GM19023 (cell line): ENCODE data around the gene TUBE1.

ENCODE experiments used
- ATAC-seq: cut with Tn5 transposase; IDR thresholded peaks from one replicate; pipeline ENCODE4 v1.9.1; 2021; ENCODE audit warnings: mild to moderate bottlenecking, moderate library complexity; ENCODE audit not compliant: unreplicated experiment

TUBE1 gene

DNA sequence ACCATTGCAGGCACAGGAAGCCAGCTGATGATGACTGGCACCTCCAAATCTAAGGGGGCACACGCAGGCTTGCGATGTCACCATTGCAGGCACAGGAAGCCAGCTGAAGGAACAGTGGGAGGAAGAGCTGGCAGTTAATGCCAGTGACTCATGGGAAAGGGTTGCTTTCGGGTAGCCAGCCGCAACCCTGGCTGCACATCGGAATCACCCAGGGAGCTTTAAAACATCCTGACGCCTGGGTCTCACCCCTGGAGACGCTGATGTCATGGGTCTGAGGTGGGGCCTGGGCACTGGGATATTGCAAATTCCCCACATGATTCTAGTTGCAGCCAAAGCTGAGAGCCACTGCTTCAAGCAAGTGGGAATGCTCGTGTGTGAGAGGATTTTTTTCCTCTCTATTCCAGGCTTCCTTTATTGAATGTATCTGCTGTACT is 49.5 kb downstream of the TUBE1 start:
- no peak for ATAC-seq

DNA sequence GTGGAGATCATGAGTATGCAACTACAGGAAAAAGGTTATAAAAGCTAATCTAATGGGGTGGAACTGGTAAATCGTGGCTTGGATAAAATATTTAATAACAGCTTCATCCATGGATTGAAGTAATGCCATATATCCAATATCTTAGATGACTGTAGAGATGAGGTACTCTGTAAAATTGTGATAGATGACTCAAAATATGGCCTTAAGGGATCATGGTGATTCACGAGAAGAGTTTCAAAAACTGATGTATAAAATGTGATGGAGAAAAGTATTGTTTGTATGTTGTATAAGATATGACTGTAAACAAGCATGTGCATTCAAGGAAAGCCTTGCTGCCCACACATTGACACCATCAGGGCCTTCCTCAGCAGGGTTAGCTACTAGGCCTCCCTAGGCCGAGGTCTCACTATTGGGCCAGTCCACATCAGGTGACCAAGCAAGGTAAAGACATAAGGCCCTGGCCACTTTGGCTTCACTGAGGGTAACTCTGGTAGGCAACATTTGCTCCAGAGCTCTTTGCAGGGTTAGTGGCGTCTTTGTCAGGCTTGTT is 51.1 kb downstream of the TUBE1 start:
- ATAC-seq = no peak

DNA sequence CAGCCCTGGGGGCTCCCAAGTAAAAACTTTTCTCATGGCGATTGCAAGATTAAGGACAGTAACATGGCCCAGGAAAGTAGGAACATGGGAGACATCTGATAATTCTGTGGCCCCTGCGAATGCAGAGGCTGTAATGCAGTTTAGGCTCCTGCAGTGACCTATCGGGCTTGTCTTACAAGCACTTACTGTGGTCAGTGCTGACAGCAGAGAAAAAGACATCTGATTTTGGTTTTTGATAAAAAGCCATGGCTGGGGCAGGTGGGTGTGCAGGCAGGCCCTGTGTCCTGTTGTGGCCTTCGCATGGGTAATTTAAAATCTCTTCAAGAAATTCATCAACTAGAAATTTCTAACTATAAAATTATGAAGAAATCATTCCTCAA is 52.7 kb downstream of the TUBE1 start:
- ATAC-seq = no peak

DNA sequence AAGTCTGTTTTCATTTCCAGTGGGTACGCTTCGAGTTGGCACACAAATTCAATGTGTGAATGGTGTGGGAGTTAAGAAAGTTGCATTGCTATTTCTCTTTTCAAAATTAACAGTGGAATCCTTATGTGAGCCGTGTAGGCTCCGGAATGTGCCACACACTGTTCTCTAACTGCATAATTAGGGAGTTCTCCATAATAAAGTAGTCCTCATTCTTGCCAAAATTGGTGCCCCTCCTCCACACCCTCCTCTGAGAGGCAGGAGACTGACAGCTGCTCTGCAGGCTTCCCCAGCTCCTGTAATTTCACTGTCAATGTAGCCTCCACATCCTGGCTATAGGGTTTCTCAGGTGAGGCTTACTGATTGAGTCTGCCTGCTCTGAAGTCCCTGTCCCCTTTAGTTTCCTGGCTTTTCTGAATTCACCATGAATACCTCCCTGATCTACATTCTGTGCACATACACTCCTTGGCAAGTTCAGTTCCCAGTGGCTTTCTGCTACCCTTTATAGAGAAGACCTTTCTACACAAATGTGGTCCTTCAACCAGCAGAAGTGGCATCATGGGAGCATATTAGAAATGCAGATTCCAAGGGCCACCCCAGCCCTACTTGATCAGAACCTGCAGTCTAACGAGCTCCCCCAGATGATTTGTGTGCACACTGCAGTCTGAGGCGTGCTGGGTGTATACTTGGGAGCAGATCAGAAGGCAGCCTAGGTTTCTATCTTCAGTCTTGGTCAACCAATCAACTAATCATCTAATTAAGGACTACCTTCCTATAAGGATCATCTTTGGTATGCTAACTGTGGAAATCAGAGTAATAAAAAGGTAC is 53.3 kb downstream of the TUBE1 start:
- ATAC-seq = no peak

DNA sequence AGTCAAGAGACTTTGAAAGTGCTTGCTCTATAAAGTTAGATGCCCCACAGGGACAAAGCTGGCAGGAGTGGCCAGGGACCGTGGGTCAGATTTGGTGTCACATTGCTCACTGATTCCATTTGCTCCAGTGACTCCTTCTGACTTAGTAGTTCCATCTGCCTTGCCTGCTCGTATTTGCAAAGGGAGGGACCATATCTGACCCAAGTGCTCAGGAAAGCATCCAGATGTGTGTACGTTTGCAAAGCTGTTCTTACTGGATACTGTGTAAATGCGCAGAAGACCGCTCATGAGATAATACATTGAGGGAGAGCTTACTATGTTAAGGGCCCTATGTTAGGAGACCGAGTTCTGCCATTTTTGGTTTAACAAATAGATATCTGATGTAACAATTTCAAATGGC is 54.6 kb downstream of the TUBE1 start:
- ATAC-seq = no peak

DNA sequence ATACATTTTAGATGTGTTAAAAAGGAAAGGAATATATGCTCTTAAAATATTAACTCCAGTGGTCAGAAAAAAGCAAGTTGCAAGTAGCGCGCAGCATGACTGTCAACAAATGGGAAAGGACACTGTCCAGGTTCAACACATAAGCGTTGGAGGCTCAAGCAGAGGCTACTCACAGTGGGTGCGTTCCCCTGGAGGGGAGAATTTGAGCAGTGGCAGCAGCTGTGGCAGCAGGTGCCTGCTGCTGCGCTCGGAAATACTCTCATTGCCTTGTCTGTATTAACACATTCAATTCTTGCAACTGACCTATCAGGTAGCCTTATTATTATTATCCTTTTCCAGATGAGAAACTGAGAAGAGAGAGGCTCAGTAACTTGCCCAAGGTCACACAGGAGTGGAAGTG is 55.3 kb downstream of the TUBE1 start:
- ATAC-seq = no peak

DNA sequence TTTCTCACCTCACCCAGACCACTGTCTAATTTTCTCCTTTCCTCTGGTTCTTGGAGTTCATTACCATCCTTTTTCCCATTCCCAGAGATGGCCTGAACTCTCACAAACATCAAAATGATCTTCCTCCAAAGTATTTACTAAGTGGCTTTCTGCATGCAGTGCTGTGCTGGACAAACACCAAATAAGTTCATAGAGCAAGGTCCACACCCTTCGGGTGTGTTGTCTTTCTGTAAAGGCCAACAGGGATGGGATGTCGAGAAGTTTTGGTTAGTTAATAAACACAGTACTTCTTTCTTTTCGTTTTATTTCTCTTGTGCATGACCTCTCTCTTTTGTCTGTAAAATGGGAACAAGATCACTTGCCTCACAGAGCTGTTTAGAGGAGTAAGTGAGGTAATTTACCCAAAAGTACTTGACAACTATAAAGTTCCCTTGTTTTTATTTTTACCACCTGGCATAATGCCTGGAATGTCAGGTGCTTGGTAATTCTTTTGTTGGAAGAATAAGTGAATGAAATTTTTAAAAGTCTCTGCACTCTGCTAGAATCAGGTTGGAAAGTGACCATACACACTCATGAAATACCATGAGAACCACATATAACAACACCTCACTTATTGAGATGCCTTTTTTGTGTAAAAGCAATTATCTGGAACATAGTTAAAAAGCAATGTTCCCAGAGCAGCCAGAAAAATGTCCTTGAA is 56.2 kb downstream of the TUBE1 start:
- ATAC-seq = no peak

DNA sequence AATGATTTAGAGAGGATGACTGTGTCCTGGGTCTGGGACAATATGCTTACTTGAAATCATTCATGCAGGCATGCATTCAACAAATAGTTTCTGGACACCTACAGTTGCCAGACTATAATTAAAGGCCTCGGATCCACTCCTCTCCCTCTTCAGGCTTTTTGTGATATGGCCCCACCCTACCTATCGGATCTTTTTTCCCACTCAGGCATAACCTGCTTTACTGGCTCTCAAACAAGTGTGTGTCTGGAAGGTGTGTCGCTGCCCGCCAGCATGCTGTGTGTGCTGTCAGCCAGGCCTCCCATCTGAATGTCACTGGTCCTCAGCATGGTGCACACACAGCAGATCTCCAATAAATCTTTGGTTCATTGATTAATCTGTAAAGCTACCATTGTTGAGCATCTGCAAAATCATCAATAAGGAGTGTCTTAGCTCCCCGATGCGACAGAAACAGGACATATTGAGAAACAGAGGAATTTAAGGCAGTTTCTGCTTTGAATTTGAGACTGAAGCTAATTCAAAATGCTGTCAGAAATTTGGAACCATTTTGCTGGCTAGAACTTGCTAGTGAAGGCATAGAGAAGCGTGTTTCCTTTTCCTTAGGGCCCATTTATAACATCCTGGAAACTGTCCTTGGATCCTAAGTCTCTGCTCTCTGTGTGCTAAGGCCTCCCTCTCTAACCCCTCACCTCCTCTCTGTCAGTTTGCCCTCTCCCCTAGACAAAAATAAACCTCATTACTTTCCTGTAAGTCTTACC is 56.9 kb downstream of the TUBE1 start:
- no peak for ATAC-seq

DNA sequence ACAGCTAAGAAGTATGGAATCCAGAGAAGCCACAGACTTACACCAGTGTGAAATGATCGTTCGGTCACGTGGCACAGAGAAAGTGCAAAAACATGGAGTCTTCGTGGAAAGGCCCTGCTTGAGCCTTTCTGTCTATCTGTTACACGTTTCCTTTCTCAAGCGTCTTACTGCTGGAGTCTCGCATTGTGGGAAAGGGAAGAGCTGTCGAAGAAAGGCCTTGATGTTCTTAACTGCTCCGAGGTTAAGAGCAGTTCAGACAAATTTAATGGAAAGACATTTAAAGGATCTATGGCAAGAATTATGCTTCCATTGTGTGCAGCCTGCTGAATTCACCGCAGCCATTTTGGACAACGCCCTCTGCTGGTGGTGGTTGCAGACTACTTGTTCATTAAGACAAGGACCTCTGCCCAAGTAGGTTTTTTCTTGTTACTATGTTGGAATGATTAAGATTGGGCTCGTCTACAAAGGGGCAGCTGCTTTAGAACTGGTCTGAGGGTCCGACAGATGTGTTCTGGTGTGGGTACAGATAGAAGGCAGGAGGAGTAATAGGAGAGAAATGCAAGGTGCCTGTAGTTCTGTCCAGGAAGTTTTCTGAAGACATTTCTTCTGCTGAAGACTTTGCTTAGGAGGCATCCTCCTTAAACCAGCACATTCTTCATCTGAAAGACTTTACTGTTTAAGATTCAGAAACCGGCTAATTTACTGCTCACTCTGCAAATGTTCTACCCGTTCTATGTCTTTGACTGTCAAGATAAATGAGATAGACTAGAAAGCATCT is 58.0 kb downstream of the TUBE1 start:
- ATAC-seq = no peak

DNA sequence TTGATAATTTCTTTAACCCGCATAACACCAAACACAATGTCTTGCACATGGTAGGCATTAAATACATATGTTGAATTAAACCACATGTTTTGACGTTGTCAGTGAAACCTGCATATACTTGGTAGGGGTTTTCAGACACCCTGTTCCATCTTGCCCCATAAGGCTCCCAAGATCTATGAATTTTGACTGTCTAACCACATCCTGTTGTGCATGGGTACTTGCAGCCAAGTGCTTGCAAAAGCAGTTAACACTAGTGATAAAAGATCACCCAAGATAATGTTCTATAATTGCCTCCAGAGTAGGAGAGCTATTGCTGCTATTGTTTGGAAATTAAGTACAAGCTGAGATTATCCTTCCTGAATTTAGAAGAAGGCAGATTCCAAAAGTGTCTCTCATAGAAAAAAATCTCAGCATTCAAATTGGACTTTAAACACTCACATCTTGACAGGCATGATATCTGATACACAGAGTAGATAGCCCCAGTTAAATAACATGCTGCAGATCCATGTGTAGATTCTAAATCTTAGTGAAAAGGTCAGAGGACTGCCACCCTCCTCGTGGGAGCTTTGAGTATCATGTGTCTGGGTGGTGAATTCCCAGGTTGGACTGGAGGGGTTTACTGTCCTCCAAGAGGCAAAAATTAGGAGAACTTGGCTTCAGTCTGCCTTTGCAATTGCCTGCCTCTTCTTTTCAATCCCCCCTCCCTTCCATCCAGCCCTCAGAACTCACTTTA is 59.2 kb downstream of the TUBE1 start:
- ATAC-seq = no peak

DNA sequence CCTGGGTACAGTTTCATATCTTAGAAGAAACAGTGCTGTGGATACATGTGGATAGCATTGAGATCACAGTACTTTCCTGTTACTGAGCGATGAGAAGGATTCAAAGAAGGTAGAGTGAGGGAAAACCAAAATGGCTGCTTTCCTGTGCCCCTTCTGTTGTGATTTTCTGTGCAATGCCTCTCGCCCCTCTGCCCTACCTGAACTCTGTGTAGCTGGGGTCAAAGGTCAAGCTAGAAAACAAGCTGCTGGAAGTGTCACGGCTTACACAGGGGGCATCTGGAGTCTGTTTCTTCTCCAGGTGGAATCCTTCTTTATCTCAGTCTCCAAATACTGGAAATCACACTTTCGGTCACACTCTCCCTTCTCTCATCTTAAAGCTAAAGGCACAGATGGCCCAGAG is 60.3 kb downstream of the TUBE1 start:
- ATAC-seq = no peak

DNA sequence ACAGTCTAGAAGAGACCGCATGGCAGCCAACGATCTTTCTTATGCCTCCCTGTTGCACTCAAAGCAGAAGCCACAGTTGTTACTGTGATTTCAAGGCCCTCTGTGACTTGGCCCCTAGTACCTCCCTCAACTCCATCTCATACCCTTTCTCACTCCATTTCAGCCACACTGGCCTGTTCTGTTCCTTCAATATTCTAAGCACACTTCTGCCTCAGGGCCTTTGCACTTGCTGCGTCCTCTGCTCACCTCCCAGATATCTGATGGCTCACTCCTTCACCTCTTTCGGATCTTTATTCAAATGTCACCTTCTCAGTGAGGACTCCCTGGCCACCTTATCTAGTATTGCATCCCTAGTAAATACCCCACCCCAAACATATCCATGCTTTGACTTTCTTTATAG is 62.8 kb downstream of the TUBE1 start:
- no peak for ATAC-seq

DNA sequence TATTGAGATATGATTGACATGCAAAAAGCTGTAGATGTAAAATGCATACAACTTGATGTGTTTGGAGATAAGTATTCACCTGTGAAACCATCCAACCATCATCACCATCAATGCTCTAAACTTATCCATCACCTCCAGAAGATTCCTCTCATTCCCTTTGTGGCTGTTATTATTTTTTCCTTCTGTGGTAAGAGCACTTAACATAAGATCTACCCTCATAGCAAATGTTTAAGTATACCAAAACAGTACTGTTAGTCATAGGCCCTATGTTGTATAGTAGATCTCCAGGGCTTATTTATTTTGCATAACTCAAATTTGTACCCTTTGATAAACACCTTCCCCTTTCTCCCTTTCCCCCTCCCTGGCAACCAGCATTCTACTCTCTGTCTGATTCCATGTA is 64.5 kb downstream of the TUBE1 start:
- no peak for ATAC-seq

DNA sequence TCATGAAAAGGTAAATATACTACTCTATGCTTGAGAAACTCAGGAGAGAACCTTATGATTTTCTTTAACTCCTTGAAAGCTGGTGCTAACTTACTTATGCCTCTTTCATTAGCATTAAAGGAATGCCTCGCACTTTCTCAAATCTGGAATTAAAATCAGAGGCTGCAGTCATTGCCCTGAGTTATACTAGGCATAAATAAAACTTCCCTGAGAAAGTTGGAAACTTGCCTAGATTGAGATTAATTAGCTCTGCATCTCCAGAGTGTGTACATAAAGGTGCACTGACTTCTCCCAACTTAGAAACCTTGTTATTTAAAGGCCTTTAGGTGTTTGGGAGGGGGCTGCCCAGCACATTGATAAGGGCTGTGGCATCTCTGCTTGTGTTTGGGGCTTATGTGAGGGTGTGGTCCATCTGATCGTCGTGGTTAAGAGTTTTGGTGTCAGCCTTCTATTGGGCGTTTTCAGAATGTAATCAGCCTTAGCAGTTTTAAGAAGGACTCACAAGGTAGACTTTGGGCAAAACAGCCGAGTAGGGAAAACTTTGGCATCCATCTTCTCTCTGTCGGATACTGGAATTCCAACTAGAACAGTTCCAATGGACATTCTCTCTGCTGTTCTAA is 65.5 kb downstream of the TUBE1 start:
- ATAC-seq = no peak
